ENCODE results near the gene PCLO.

Gene PCLO

GRCh38 chr7:83005410-83005809 is 157.3 kb downstream of the PCLO start:
- TF ChIP-seq CTCF (conservative IDR thresholded peaks at IDR 0.05; ENCODE audit: low read depth, low read length) = peak; percentile 49
- H3K4me3 ChIP-seq (ENCODE audit: low read length) = no peak overlapping the region
- no peak for DNase-seq (ENCODE audit: low read depth)

DNA sequence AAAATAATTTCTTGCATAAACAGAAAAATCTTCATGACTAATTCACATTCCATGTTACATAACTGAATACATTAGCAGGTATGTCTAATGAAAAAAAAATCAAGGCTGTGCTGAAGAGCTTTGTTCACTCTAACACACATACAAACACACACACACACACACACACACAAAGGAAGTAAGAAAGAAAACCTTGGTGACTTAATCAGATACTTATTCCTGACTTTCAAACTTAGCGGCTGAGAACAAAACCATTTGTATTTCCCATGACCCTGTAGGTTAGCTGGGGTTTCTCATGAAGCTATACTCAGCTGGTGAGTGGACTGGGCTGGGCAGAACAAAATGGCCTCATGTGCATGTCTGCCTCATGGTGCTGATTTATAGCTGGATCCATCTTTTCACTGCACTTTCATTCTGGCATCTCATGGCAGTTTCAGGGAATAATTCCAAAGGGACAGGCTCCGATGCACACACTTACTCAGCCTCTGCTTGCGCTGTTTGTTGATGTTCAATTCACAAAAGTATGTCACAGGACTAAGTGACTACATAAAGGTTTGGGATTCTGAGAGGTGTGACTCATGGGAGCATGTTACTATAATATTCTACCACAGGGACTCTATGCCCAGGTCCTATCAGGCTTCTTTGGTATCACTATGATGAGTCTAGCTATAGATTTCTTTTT is 161.2 kb downstream of the PCLO start:
- no peak for DNase-seq (ENCODE audit: low read depth)
- TF ChIP-seq CTCF (conservative IDR thresholded peaks at IDR 0.05; ENCODE audit: low read depth, low read length) = no peak
- H3K4me3 ChIP-seq (ENCODE audit: low read length) = no peak overlapping the region

DNA sequence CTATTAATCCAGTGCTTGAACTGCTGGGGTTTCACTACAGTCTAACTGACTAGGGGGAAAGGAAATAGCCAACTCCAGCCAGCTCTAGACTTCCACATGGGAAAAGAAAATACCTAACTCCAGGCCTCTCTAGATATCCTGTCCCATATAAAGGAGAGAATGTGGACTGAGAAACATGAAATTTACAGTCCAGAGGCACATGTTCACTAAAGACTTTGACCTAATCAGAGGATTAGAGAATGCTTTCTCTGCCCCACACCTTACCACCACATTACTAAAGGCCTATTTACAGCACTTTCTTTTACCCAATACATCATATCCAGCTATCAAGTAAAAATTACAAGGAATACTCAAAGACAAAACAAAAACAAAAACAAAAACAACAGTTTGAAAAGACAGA is 164.2 kb downstream of the PCLO start:
- no peak overlapping the region for H3K4me3 ChIP-seq (ENCODE audit: low read length)
- TF ChIP-seq CTCF (conservative IDR thresholded peaks at IDR 0.05; ENCODE audit: low read depth, low read length) = no peak

DNA sequence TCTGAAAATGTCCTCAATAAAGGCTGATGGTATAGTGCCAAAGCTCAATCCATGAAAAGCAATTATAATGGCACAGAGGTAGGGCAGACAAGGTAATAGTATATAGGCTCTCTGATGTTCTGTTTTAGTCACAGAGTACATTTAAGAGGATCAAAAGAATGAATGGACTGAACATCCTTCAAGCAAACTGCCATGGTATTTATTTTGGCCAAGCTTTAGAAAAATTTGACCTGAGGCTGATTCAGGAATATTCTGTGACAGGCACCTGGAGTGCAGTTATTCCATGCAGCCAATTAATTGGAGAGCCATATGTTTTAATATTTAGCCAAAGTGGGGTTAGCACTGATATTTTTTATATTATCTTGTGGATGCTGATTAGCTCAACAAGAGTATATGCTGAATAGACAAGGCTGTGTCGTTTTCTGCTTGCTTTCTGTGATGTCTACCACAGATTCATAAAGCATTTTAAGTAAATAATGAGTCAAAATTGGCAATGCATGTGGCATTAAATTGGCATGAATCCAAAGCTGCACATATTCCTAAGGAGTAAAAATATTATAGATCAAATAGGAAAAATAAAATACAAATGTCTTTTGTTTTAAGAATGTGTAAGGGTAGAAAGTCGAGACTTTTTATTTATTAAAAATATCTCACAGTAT is 177.4 kb downstream of the PCLO start:
- no peak for TF ChIP-seq CTCF (conservative IDR thresholded peaks at IDR 0.05; ENCODE audit: low read depth, low read length)
- no peak overlapping the region for H3K4me3 ChIP-seq (ENCODE audit: low read length)
- DNase-seq (ENCODE audit: low read depth) = no peak

More for the DNA sequence above, 164.2 kb downstream of the PCLO start:
- DNase-seq (ENCODE audit: low read depth) = no peak

- H3K4me3 ChIP-seq (ENCODE audit: low read length) = no peak overlapping the region
- no peak for TF ChIP-seq CTCF (conservative IDR thresholded peaks at IDR 0.05; ENCODE audit: low read depth, low read length)
- DNase-seq (ENCODE audit: low read depth) = no peak
Observed at GRCh38 chr7:82980130-82980788, 182.4 kb downstream of the PCLO start.

DNA sequence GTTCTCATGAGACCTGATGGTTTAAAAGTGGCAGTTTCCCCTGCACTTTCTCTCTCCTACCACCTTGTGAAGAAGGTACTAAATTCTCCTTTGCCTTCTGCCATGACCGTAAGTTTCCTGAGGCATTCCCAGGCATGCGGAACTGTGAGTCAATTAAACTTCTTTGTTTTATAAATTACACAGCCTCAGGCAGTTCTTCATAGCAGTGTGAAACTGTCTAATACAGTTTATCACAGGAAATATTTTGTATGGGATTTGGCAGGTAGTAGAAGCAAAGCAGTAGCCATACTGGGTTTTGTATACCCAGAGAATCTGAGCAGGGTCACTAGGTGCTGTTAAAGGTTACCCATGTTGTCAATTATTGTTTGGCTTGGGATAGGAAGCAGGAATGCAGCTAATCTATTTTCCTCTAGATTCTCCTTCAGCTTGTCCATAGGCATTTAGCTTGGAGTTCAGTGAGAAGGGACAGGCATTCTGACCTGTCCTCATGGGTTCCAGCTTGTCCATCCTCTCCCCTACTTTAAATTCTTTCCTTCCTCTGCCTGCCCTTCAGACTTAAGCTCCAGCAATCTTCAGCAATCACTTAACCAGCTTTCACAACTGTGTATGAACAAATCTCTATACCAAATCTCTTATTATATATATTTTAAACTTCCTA is 186.7 kb downstream of the PCLO start:
- no peak overlapping the region for H3K4me3 ChIP-seq (ENCODE audit: low read length)
- DNase-seq (ENCODE audit: low read depth) = no peak

More for the DNA sequence above, 186.7 kb downstream of the PCLO start:
- no peak for TF ChIP-seq CTCF (conservative IDR thresholded peaks at IDR 0.05; ENCODE audit: low read depth, low read length)

All from retinal pigment epithelial cell (primary cell).